GM13977 (cell line): Measurements from ENCODE around the gene SAPCD2.
A peak's percentile ranks its signal among the peaks of the same experiment; 100 is the strongest.

ENCODE experiments used
- DNase-seq: peaks from one replicate; pipeline ENCODE4 v3.0.0; 2012; ENCODE audit warnings: low spot score
- CTCF ChIP-seq: IDR thresholded peaks from 2 replicates; pipeline ENCODE4 v1.5.1; 2012; ENCODE audit warnings: mild to moderate bottlenecking, control low read depth; ENCODE audit not compliant: insufficient read depth; ENCODE audit errors: extremely low read depth, missing control alignments
- in situ Hi-C: fragments of 300-500 bp; cut with MboI; formaldehyde crosslinking; loops from one replicate; pipeline ENCODE4 v1.12.0; 2022; ENCODE audit warnings: low sequenced_read_pairs, low pct_unique_long_range_greater_than_20kb, mixed read lengths, inconsistent platforms; ENCODE audit not compliant: unreplicated experiment

Gene SAPCD2

GRCh38 chr9:137052293-137052692 is 18.1 kb downstream of the SAPCD2 start:
- in situ Hi-C loops = no loop called here
- no peak for TF ChIP-seq CTCF
- no peak for DNase-seq

- no peak for DNase-seq
- no peak for TF ChIP-seq CTCF
- in situ Hi-C loops = no loop called here
Observed at GRCh38 chr9:137051145-137051724, 19.1 kb downstream of the SAPCD2 start.

GRCh38 chr9:137050570-137050969 is 19.8 kb downstream of the SAPCD2 start:
- TF ChIP-seq CTCF = no peak
- no peak for DNase-seq
- in situ Hi-C loops = no loop called here

GRCh38 chr9:137049544-137050449 is 20.6 kb downstream of the SAPCD2 start:
- in situ Hi-C loops = no loop called here
- DNase-seq = peak; percentile 84

GRCh38 chr9:137048655-137049543 is 21.5 kb downstream of the SAPCD2 start:
- TF ChIP-seq CTCF = no peak
- DNase-seq = no peak
- in situ Hi-C loops = no loop called here

More at GRCh38 chr9:137049544-137050449, 20.6 kb downstream of the SAPCD2 start:
- peak; percentile 49 for TF ChIP-seq CTCF

- in situ Hi-C loops = no loop called here
- peak; percentile 97 for TF ChIP-seq CTCF
- peak; percentile 97 for DNase-seq
Observed at GRCh38 chr9:137046088-137046787, 24.1 kb downstream of the SAPCD2 start, which contains the start of gene NPDC1. TSS of gene NPDC1 (minus strand) at chr9:137046177. CDS start at chr9:137045989, 188 bp downstream.
